GM12873 (cell line): ENCODE data around the gene ADGRV1.

Experiments
- TF ChIP-seq, protein P1 (sequence below): IDR thresholded peaks from 2 replicates; pipeline ENCODE4 v1.5.1; 2012; ENCODE audit warnings: low read depth, mild to moderate bottlenecking, moderate library complexity, low read length, control low read depth; ENCODE audit not compliant: insufficient read depth; ENCODE audit errors: missing control alignments

The ADGRV1 gene

GRCh38 chr5:90707698-90708097 lies 149.1 kb downstream of the ADGRV1 start:
- TF ChIP-seq, protein P1, sequence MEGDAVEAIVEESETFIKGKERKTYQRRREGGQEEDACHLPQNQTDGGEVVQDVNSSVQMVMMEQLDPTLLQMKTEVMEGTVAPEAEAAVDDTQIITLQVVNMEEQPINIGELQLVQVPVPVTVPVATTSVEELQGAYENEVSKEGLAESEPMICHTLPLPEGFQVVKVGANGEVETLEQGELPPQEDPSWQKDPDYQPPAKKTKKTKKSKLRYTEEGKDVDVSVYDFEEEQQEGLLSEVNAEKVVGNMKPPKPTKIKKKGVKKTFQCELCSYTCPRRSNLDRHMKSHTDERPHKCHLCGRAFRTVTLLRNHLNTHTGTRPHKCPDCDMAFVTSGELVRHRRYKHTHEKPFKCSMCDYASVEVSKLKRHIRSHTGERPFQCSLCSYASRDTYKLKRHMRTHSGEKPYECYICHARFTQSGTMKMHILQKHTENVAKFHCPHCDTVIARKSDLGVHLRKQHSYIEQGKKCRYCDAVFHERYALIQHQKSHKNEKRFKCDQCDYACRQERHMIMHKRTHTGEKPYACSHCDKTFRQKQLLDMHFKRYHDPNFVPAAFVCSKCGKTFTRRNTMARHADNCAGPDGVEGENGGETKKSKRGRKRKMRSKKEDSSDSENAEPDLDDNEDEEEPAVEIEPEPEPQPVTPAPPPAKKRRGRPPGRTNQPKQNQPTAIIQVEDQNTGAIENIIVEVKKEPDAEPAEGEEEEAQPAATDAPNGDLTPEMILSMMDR, result no peak

DNA sequence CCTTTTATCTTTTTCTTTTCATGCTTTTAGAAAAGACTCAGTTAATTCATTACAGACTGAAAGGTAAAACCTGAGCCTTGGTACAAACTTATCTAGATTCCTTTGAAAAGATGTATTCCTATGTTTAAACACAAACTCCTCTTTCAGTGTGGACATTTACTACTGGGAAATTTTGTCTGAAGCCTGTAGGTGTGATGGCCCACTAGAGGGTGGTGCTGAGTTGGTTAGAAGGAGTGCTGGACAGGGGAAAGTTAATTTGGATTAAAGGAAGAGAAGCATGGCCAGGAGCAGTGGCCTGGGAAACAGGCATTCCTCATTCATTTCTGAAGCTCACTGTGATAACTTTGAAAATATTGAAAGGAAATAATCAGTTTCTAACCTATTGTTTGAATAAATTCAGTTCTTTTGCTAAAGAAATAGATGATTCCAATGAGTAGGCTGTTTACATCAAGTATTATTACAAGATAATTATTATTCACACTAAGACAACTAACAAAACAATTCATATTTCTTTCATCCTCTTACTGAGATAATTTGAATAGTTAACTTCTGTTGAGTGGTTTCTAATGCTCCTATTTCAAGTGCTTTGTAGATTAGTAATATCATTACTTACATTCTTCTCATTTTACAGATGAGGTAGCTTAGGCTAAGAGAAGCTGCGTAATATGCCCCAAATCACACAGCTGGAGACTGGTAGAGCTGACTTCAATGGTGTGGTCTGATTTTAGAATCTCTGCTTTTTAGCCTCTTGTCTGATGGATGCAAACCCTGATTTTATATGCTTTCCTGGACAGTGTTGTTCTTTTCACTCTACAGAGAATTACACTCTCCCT lies 150.9 kb downstream of the ADGRV1 start:
- TF ChIP-seq, protein P1, result peak; percentile 67

DNA sequence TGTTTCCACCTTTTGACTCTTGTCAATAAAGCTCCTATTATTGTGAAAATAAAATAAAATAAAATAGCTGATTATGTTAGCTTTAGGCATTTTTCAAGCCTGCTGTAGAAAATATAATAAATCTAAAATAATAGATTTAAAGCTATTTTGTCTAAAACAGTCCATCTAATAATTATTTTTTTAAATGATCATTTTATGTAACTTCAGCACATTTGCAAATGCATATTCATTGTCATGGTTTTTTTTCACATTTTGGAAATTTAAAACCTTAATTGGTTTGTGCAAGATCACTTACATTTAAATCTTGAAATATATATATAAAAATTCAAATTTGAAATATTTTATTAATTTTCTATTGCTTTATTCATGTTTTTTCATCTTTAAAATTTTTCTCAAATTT lies 159.8 kb downstream of the ADGRV1 start:
- TF ChIP-seq, protein P1, result no peak

DNA sequence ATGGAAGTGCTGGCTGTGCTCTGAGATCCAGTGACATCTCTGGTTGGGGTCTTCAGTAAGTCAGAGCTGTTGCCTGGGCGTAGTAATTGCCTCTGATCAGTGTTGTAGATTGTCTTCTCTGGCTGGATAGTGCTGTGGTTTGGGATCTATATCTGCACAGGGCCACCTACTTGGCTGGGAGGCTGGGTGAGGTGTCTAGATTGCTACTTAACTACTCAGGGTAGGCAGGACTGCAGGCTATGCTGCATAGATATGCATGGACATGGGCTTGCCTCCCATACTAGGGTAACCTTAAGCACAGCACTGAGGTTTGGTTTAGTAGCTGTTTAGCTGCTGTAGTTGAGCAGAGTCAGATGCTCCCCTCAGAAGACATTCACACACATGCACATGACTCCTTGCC lies 181.0 kb downstream of the ADGRV1 start:
- TF ChIP-seq, protein P1, result no peak

- TF ChIP-seq, protein P1, result no peak
These were observed 181.7 kb downstream of the ADGRV1 start for GRCh38 chr5:90740244-90740799.

DNA sequence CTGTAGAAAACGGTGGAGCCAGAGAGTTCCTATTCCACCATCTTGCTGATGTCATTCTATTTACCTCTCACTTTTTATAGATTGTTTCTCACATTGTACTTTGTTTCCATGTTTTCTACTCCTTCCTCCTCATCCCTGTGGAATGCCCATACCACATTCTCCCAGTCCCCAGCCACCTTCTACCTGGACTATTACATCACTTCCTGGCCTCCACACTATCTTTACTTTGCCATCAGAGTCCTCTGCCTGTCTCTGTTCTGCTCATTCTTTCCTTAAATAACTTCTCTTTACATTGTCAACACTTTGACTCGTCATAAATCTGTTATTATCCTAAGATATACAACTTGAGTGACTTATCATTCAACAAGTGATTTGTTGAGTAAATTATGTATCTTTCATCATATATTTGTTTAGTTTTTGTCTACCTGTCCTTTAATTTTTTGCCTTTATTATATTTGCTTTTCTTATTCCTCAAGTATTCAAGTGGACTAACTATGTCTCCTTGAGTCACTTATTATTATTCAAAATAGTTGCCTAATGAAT lies 182.5 kb downstream of the ADGRV1 start:
- TF ChIP-seq, protein P1, result no peak

DNA sequence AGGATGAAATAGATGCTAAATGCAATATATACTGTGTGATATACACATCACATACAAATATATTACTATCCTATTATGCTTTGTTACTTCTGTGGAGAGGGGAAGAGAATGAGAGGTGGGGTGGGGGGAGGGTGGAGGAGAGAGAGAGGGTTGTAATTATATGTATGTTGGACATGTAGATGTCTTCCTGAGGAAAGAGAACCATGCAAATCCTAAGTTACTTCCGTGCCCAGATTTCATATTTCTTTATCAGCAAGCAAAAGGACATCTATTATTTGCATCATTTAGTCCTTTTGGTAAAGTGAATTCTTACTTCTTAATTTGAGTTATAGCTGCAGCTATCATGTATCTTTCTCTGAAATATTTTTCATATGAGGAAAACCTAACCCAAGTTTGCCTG lies 187.5 kb downstream of the ADGRV1 start:
- TF ChIP-seq, protein P1, result no peak
